ENCODE measurements around the gene RASA3. TPM values are rescaled to one million over a fixed set of nuclear protein-coding genes. Genes with fewer than 3 reads are reported as not detected.

Gene RASA3
- total RNA-seq, 1 donor from 2014 or later, result 17.3 TPM

GRCh38 chr13:114011226-114011625 is 121.2 kb downstream of the RASA3 start:
- peaks cover 39% of the 10 kb centered on the region for H3K36me3 ChIP-seq
- ATAC-seq (no peak), DNase-seq (no peak)
- no peak overlapping the region for H3K4me3 ChIP-seq
- no peaks in the 10 kb centered on the region for H3K4me1 ChIP-seq
- TF ChIP-seq CTCF (IDR thresholded peaks at IDR 0.05), result no peak
- no peaks in the 10 kb centered on the region for H3K27me3 ChIP-seq
- H3K9me3 ChIP-seq, result no peaks in the 10 kb centered on the region
- no peak overlapping the region for H3K27ac ChIP-seq
- intact Hi-C loops (cut with DNase I), result no loop called here

GRCh38 chr13:114010401-114011101 is 121.9 kb downstream of the RASA3 start:
- Histone ChIP-seq H3K4me3 (no peak overlapping the region), H3K27ac (no peak overlapping the region), H3K36me3 (peaks cover 38% of the 10 kb centered on the region), H3K9me3 (no peaks in the 10 kb centered on the region), H3K4me1 (no peaks in the 10 kb centered on the region), H3K27me3 (no peaks in the 10 kb centered on the region)
- DNase-seq (no peak), ATAC-seq (no peak)
- intact Hi-C loops (cut with DNase I), result no loop called here
- no peak for TF ChIP-seq CTCF (IDR thresholded peaks at IDR 0.05)

- H3K36me3 ChIP-seq, result peaks cover 31% of the 10 kb centered on the region
- H3K9me3 ChIP-seq, result no peaks in the 10 kb centered on the region
- H3K27ac ChIP-seq, result no peak overlapping the region
- intact Hi-C loops (cut with DNase I), result no loop called here
- DNase-seq, result no peak
- no peaks in the 10 kb centered on the region for H3K27me3 ChIP-seq
- no peak for ATAC-seq
- no peak overlapping the region for H3K4me3 ChIP-seq
- H3K4me1 ChIP-seq, result no peaks in the 10 kb centered on the region
- no peak for TF ChIP-seq CTCF (IDR thresholded peaks at IDR 0.05)
These were observed 122.6 kb downstream of the RASA3 start for GRCh38 chr13:114009590-114010400.

- H3K27me3 ChIP-seq, result no peaks in the 10 kb centered on the region
- DNase-seq (no peak), ATAC-seq (no peak)
- peaks cover 27% of the 10 kb centered on the region for H3K36me3 ChIP-seq
- intact Hi-C loops (cut with DNase I), result no loop called here
- H3K9me3 ChIP-seq, result no peaks in the 10 kb centered on the region
- no peaks in the 10 kb centered on the region for H3K4me1 ChIP-seq
- H3K27ac ChIP-seq, result no peak overlapping the region
- no peak for TF ChIP-seq CTCF (IDR thresholded peaks at IDR 0.05)
- H3K4me3 ChIP-seq, result no peak overlapping the region
These were observed 123.3 kb downstream of the RASA3 start for GRCh38 chr13:114008964-114009589.

GRCh38 chr13:114007566-114007965 is 124.9 kb downstream of the RASA3 start:
- intact Hi-C loops (cut with DNase I), result no loop called here
- ATAC-seq, result no peak
- H3K36me3 ChIP-seq, result peaks cover 27% of the 10 kb centered on the region

More at GRCh38 chr13:114007566-114007965, 124.9 kb downstream of the RASA3 start:
- H3K27ac ChIP-seq, result no peak overlapping the region
- TF ChIP-seq CTCF (IDR thresholded peaks at IDR 0.05), result no peak
- no peaks in the 10 kb centered on the region for H3K9me3 ChIP-seq
- no peak overlapping the region for H3K4me3 ChIP-seq
- no peaks in the 10 kb centered on the region for H3K4me1 ChIP-seq
- no peak for DNase-seq
- H3K27me3 ChIP-seq, result no peaks in the 10 kb centered on the region

Measured in upper lobe of right lung (tissue), 1 donor.